ENCODE results near the gene CEP120. TPM values are rescaled to one million over a fixed set of nuclear protein-coding genes. Genes with fewer than 3 reads are reported as not detected.

The CEP120 gene
- total RNA-seq, 3 donors from 2014 or later (not counting 1 experiment from before 2014, with no cell fraction given): 51.2 to 58.9 (median 54.6) TPM

DNA sequence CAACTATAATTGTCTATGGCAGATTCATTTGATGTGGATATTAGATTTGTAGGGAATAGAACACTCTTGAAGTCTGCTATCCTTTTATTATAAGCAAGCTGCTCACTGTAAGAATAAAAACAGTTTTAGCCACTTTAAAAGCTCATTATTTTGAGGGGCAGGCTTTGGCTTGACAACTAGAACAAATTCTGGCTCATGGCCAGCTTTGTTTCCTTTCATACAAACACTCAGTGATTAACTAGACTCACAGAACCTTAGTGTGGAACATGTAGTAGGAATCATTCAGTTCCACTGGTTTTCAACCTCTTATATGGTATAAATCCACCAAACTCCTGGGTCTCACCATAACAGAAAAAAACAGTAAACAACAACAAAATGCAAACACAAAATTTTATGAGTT lies 27.4 kb upstream of the CEP120 start:
- Histone ChIP-seq H3K27ac (ENCODE audit: low read length) (no peak overlapping the region), H3K4me1 (ENCODE audit: control insufficient read depth, insufficient read depth, low read length) (no peaks in the 10 kb centered on the region), H3K9me3 (ENCODE audit: control insufficient read depth, insufficient read depth, low read length) (no peaks in the 10 kb centered on the region), H3K4me3 (ENCODE audit: low read length) (no peak overlapping the region), H3K36me3 (ENCODE audit: control insufficient read depth, insufficient read depth, low read length) (no peaks in the 10 kb centered on the region), H3K27me3 (ENCODE audit: control insufficient read depth, insufficient read depth, low read length) (peaks cover 2% of the 10 kb centered on the region)
- Mint-ChIP-seq H3K9me3 (no peaks in the 10 kb centered on the region), H3K27me3 (ENCODE audit: low read depth in 2 of 2) (peaks cover 14 to 40% of the 10 kb centered on the region in 2 donors), H3K4me1 (no peaks in the 10 kb centered on the region), H3K27ac (no peak overlapping the region), H3K4me3 (no peak overlapping the region), H3K36me3 (no peaks in the 10 kb centered on the region)
- intact Hi-C loops (cut with micrococcal nuclease): no loop called here
- DNase-seq (peak in 1 of 2 donors; percentile 23), ATAC-seq (no peak)
- TF ChIP-seq CTCF (IDR thresholded peaks at IDR 0.05): no peak

GRCh38 chr5:123450114-123450513 lies 26.9 kb upstream of the CEP120 start:
- Mint-ChIP-seq H3K4me3 (no peak overlapping the region), H3K36me3 (no peaks in the 10 kb centered on the region), H3K9me3 (no peaks in the 10 kb centered on the region), H3K27me3 (ENCODE audit: low read depth in 2 of 2) (peaks cover 14 to 42% of the 10 kb centered on the region in 2 donors), H3K27ac (no peak overlapping the region), H3K4me1 (no peaks in the 10 kb centered on the region)
- H3K36me3 ChIP-seq (ENCODE audit: control insufficient read depth, insufficient read depth, low read length): no peaks in the 10 kb centered on the region
- no peaks in the 10 kb centered on the region for H3K4me1 ChIP-seq (ENCODE audit: control insufficient read depth, insufficient read depth, low read length)
- WGBS (ENCODE audit: insufficient coverage): no CpG with 5 or more reads among the region's 1 CpG
- no peaks in the 10 kb centered on the region for H3K9me3 ChIP-seq (ENCODE audit: control insufficient read depth, insufficient read depth, low read length)
- no peak for TF ChIP-seq CTCF (IDR thresholded peaks at IDR 0.05)
- no peak overlapping the region for H3K4me3 ChIP-seq (ENCODE audit: low read length)
- no peak for DNase-seq
- H3K27me3 ChIP-seq (ENCODE audit: control insufficient read depth, insufficient read depth, low read length): peaks cover 3% of the 10 kb centered on the region
- no peak overlapping the region for H3K27ac ChIP-seq (ENCODE audit: low read length)
- no peak for ATAC-seq
- intact Hi-C loops (cut with micrococcal nuclease): no loop called here

GRCh38 chr5:123449424-123449974 lies 26.3 kb upstream of the CEP120 start:
- WGBS (ENCODE audit: insufficient coverage): 90% methylated on average over 2 of the region's 2 CpGs
- no peaks in the 10 kb centered on the region for H3K9me3 Mint-ChIP-seq
- no peak for ATAC-seq
- Histone ChIP-seq H3K4me1 (ENCODE audit: control insufficient read depth, insufficient read depth, low read length) (no peaks in the 10 kb centered on the region), H3K4me3 (ENCODE audit: low read length) (no peak overlapping the region), H3K27ac (ENCODE audit: low read length) (no peak overlapping the region), H3K27me3 (ENCODE audit: control insufficient read depth, insufficient read depth, low read length) (peaks cover 4% of the 10 kb centered on the region), H3K9me3 (ENCODE audit: control insufficient read depth, insufficient read depth, low read length) (no peaks in the 10 kb centered on the region), H3K36me3 (ENCODE audit: control insufficient read depth, insufficient read depth, low read length) (no peaks in the 10 kb centered on the region)
- DNase-seq: no peak
- intact Hi-C loops (cut with micrococcal nuclease): no loop called here
- H3K27me3 Mint-ChIP-seq (ENCODE audit: low read depth in 2 of 2): peaks cover 14 to 37% of the 10 kb centered on the region in 2 donors
- no peak overlapping the region for H3K27ac Mint-ChIP-seq
- no peak for TF ChIP-seq CTCF (IDR thresholded peaks at IDR 0.05)
- no peaks in the 10 kb centered on the region for H3K36me3 Mint-ChIP-seq
- no peaks in the 10 kb centered on the region for H3K4me1 Mint-ChIP-seq
- H3K4me3 Mint-ChIP-seq: no peak overlapping the region

- H3K27ac ChIP-seq (ENCODE audit: low read length): no peak overlapping the region
- H3K9me3 ChIP-seq (ENCODE audit: control insufficient read depth, insufficient read depth, low read length): no peaks in the 10 kb centered on the region
- peaks cover 4% of the 10 kb centered on the region for H3K27me3 ChIP-seq (ENCODE audit: control insufficient read depth, insufficient read depth, low read length)
- Mint-ChIP-seq H3K36me3 (no peaks in the 10 kb centered on the region), H3K4me1 (no peaks in the 10 kb centered on the region), H3K27me3 (ENCODE audit: low read depth in 2 of 2) (peaks cover 11 to 30% of the 10 kb centered on the region in 2 donors), H3K9me3 (no peaks in the 10 kb centered on the region), H3K4me3 (no peak overlapping the region), H3K27ac (no peak overlapping the region)
- H3K4me3 ChIP-seq (ENCODE audit: low read length): no peak overlapping the region
- no peak for ATAC-seq
- no peak for DNase-seq
- 86% methylated on average over 6 of the region's 6 CpGs for WGBS (ENCODE audit: insufficient coverage)
- intact Hi-C loops (cut with micrococcal nuclease): no loop called here
- H3K36me3 ChIP-seq (ENCODE audit: control insufficient read depth, insufficient read depth, low read length): no peaks in the 10 kb centered on the region
- H3K4me1 ChIP-seq (ENCODE audit: control insufficient read depth, insufficient read depth, low read length): no peaks in the 10 kb centered on the region
- no peak for TF ChIP-seq CTCF (IDR thresholded peaks at IDR 0.05)
Observed at GRCh38 chr5:123448743-123449142, 25.5 kb upstream of the CEP120 start.

All from natural killer cell (primary cell).